Measurements from ENCODE around the gene DMD. TPM values are rescaled to one million over a fixed set of nuclear protein-coding genes. Genes with fewer than 3 reads are reported as not detected.

Gene DMD
- total and polyA plus RNA-seq, 2 experiments from 2014 or later, result 73.5 to 90.7 TPM

DNA sequence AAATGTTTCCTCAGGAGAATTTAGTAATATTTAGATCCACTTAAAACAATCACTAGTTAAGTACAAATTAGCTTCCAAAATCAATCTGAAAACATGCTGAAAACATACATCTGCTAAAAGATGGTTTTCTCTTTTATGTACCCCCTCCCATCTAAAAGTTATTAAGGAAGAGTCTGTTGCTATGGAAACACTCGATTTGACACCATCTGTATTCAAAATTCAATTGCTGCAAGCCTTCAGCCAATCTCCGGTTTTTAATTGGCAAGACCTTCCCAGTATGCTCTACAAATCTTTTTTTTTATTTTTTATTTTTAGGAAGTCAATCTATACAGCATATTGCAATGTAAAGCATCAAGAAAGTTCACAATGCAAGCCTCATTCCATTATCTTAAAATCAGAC lies 1500.2 kb downstream of the DMD start:
- no peak for DNase-seq (ENCODE audit: low read depth in 1 of 2, low spot score in 1 of 2)
- H3K27ac ChIP-seq, result no peak overlapping the region

DNA sequence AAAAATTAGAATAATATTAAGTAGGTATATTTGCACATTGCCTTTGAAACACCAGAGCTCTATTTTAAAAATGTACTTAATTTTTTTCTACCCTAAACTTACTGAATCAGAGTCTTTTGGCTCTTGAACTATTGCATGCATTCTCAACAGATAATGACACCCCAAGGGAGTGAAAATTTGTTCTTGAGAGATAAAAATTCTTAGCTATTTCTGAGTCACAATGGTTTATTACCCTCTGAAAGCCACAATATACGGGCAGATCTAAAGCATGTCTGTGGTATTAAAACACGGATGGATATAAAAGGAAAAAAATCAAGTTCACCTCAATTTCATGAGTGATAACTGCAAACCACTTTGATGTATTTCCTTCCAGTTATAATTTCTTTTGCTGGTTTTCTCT lies 1503.2 kb downstream of the DMD start:
- Histone ChIP-seq H3K9me3 (ENCODE audit: low read depth) (no peaks in the 10 kb centered on the region), H3K27me3 (no peaks in the 10 kb centered on the region), H3K36me3 (no peaks in the 10 kb centered on the region), H3K4me1 (ENCODE audit: low read depth) (peaks cover 11% of the 10 kb centered on the region), H3K27ac (no peak overlapping the region), H3K4me3 (no peak overlapping the region)
- TF ChIP-seq, protein P1, sequence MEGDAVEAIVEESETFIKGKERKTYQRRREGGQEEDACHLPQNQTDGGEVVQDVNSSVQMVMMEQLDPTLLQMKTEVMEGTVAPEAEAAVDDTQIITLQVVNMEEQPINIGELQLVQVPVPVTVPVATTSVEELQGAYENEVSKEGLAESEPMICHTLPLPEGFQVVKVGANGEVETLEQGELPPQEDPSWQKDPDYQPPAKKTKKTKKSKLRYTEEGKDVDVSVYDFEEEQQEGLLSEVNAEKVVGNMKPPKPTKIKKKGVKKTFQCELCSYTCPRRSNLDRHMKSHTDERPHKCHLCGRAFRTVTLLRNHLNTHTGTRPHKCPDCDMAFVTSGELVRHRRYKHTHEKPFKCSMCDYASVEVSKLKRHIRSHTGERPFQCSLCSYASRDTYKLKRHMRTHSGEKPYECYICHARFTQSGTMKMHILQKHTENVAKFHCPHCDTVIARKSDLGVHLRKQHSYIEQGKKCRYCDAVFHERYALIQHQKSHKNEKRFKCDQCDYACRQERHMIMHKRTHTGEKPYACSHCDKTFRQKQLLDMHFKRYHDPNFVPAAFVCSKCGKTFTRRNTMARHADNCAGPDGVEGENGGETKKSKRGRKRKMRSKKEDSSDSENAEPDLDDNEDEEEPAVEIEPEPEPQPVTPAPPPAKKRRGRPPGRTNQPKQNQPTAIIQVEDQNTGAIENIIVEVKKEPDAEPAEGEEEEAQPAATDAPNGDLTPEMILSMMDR (IDR thresholded peaks at IDR 0.05; ENCODE audit: low read depth, low read length), result no peak
- DNase-seq (ENCODE audit: low read depth in 1 of 2, low spot score in 1 of 2), result peak in 1 of 2 donors; percentile 70

More for the DNA sequence above, 1500.2 kb downstream of the DMD start:
- Histone ChIP-seq H3K9me3 (ENCODE audit: low read depth) (no peaks in the 10 kb centered on the region), H3K36me3 (no peaks in the 10 kb centered on the region), H3K27me3 (no peaks in the 10 kb centered on the region), H3K4me3 (no peak overlapping the region), H3K4me1 (ENCODE audit: low read depth) (peaks cover 7% of the 10 kb centered on the region)
- TF ChIP-seq, protein P1 (IDR thresholded peaks at IDR 0.05; ENCODE audit: low read depth, low read length), result no peak

DNA sequence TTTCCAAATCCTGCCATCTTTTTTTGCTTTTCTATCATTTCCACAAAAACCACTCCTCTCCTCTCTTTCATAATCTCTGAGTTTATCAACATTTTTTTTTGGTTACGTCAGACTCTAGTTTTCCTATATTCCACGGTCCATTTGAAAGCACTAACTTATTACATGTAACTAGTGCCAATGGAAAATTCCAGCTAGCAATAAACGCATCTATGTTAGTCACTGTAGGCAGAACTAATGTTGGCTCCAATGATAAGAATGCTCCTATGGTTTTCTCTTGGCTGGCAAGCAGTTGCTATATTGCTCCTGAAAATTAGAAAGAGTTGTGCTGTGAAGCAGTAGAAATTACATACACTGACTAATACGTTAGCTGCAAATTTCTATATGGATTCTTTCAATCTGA lies 1504.9 kb downstream of the DMD start:
- Histone ChIP-seq H3K4me3 (no peak overlapping the region), H3K27ac (no peak overlapping the region), H3K4me1 (ENCODE audit: low read depth) (peaks cover 11% of the 10 kb centered on the region), H3K36me3 (no peaks in the 10 kb centered on the region), H3K27me3 (no peaks in the 10 kb centered on the region), H3K9me3 (ENCODE audit: low read depth) (no peaks in the 10 kb centered on the region)
- peak in 1 of 2 donors; percentile 74 for DNase-seq (ENCODE audit: low read depth in 1 of 2, low spot score in 1 of 2)
- TF ChIP-seq, protein P1 (IDR thresholded peaks at IDR 0.05; ENCODE audit: low read depth, low read length), result no peak

DNA sequence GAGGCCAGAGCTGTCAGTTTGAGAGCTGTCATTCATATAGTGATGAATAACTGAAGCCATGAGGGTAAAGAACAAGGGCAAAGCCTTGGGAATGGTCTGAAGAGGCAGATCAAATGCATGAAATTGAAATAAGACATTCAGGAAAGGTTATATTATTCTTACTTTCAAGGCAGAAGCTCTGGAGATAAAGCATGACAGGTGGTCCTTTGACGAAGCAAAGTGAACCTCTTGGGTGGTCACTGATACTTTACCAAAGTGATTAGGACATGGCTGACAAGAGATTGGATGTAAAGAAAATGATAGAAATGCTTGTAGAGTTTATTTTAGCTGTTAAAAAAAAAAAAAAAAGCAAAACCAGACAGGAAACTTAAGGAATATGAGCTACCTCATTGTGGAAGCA lies 1505.5 kb downstream of the DMD start:
- Histone ChIP-seq H3K9me3 (ENCODE audit: low read depth) (no peaks in the 10 kb centered on the region), H3K27ac (no peak overlapping the region), H3K36me3 (no peaks in the 10 kb centered on the region), H3K27me3 (no peaks in the 10 kb centered on the region), H3K4me1 (ENCODE audit: low read depth) (peaks cover 11% of the 10 kb centered on the region), H3K4me3 (no peak overlapping the region)
- no peak for DNase-seq (ENCODE audit: low read depth in 1 of 2, low spot score in 1 of 2)
- TF ChIP-seq, protein P1 (IDR thresholded peaks at IDR 0.05; ENCODE audit: low read depth, low read length), result no peak

DNA sequence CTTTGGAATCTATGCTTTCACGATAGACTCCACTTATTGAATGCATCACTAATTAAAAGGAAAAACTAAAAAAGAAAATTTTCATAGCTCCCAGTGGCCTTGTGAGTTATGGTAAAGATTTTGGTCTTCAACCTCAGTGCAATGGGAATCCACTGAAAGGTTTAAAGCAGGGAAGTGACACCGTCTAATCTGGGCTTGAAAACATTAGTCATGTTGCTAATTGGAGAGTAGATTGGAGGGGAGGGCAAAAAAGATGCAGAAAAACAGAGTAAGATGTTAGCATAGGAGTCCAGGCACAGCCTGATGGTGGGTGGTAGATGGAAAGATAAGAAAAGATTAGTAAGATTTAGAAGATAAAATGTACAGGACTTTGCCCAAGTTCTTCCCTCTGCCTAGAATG lies 1506.4 kb downstream of the DMD start:
- Histone ChIP-seq H3K27me3 (no peaks in the 10 kb centered on the region), H3K4me3 (no peak overlapping the region), H3K27ac (no peak overlapping the region), H3K9me3 (ENCODE audit: low read depth) (no peaks in the 10 kb centered on the region), H3K36me3 (no peaks in the 10 kb centered on the region), H3K4me1 (ENCODE audit: low read depth) (peaks cover 11% of the 10 kb centered on the region)
- DNase-seq (ENCODE audit: low read depth in 1 of 2, low spot score in 1 of 2), result no peak
- TF ChIP-seq, protein P1 (IDR thresholded peaks at IDR 0.05; ENCODE audit: low read depth, low read length), result no peak

DNA sequence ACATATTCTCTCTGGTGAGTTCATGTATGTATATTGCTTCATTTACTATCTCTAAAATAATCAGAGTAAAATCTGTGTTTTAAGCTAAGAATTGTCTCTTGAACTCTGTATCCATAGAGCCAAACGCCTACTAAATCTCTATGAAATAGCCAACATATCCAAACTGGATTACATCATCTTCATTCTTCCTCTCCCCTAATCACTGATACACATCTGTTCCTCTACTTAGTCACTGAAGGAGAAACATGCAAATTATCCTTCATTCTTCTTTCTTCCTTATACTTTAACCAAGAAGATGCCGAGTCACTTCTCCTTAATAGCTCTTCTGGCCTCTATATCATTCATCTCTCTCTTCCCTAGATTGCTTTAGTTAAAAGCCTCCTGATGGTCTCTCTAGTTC lies 1509.1 kb downstream of the DMD start:
- no peaks in the 10 kb centered on the region for H3K36me3 ChIP-seq
- no peaks in the 10 kb centered on the region for H3K9me3 ChIP-seq (ENCODE audit: low read depth)
- no peaks in the 10 kb centered on the region for H3K27me3 ChIP-seq
- peaks cover 11% of the 10 kb centered on the region for H3K4me1 ChIP-seq (ENCODE audit: low read depth)
- DNase-seq (ENCODE audit: low read depth in 1 of 2, low spot score in 1 of 2), result peak in 1 of 2 donors; percentile 6
- TF ChIP-seq, protein P1 (IDR thresholded peaks at IDR 0.05; ENCODE audit: low read depth, low read length), result no peak
- no peak overlapping the region for H3K27ac ChIP-seq
- H3K4me3 ChIP-seq, result no peak overlapping the region

Data from cardiac muscle cell (in vitro differentiated cells and primary cell).